Measurements from ENCODE around the gene PIK3R6.

PIK3R6 gene

GRCh38 chr17:8867361-8867981 lies at the start of gene PIK3R6:
Gene PIK3R6 (minus strand): TSS chr17:8867674. CDS start chr17:8849794, 17,880 bp downstream.
- no peak for DNase-seq (ENCODE audit: extremely low read depth in 1 of 2, low read depth in 1 of 2)

- no peak for DNase-seq (ENCODE audit: extremely low read depth in 1 of 2, low read depth in 1 of 2)
These were observed 49.0 kb upstream of the PIK3R6 start for GRCh38 chr17:8916466-8916865.

- DNase-seq (ENCODE audit: extremely low read depth in 1 of 2, low read depth in 1 of 2), result no peak
These were observed 47.1 kb upstream of the PIK3R6 start for GRCh38 chr17:8914554-8914953.

GRCh38 chr17:8913879-8914278 lies 46.4 kb upstream of the PIK3R6 start:
- DNase-seq (ENCODE audit: extremely low read depth in 1 of 2, low read depth in 1 of 2), result no peak

GRCh38 chr17:8913091-8913490 lies 45.6 kb upstream of the PIK3R6 start:
- DNase-seq (ENCODE audit: extremely low read depth in 1 of 2, low read depth in 1 of 2), result no peak

GRCh38 chr17:8912084-8912981 lies 44.9 kb upstream of the PIK3R6 start:
- DNase-seq (ENCODE audit: extremely low read depth in 1 of 2, low read depth in 1 of 2), result no peak

- DNase-seq (ENCODE audit: extremely low read depth in 1 of 2, low read depth in 1 of 2), result no peak
These were observed 43.6 kb upstream of the PIK3R6 start for GRCh38 chr17:8910969-8911604.

GRCh38 chr17:8909586-8910270 lies 42.3 kb upstream of the PIK3R6 start:
- DNase-seq (ENCODE audit: extremely low read depth in 1 of 2, low read depth in 1 of 2), result no peak

GRCh38 chr17:8905331-8905730 lies 37.9 kb upstream of the PIK3R6 start:
- DNase-seq (ENCODE audit: extremely low read depth in 1 of 2, low read depth in 1 of 2), result no peak

- no peak for DNase-seq (ENCODE audit: extremely low read depth in 1 of 2, low read depth in 1 of 2)
These were observed 37.2 kb upstream of the PIK3R6 start for GRCh38 chr17:8904686-8905085.

GRCh38 chr17:8904201-8904600 lies 36.7 kb upstream of the PIK3R6 start:
- DNase-seq (ENCODE audit: extremely low read depth in 1 of 2, low read depth in 1 of 2), result no peak

GRCh38 chr17:8900626-8901585 lies 33.4 kb upstream of the PIK3R6 start:
- DNase-seq (ENCODE audit: extremely low read depth in 1 of 2, low read depth in 1 of 2), result no peak

- no peak for DNase-seq (ENCODE audit: extremely low read depth in 1 of 2, low read depth in 1 of 2)
These were observed 32.7 kb upstream of the PIK3R6 start for GRCh38 chr17:8900207-8900606.

GRCh38 chr17:8898636-8899035 lies 31.2 kb upstream of the PIK3R6 start:
- no peak for DNase-seq (ENCODE audit: extremely low read depth in 1 of 2, low read depth in 1 of 2)

- DNase-seq (ENCODE audit: extremely low read depth in 1 of 2, low read depth in 1 of 2), result no peak
These were observed 30.7 kb upstream of the PIK3R6 start for GRCh38 chr17:8898126-8898525.

- no peak for DNase-seq (ENCODE audit: extremely low read depth in 1 of 2, low read depth in 1 of 2)
These were observed 29.5 kb upstream of the PIK3R6 start for GRCh38 chr17:8896641-8897635.

- no peak for DNase-seq (ENCODE audit: extremely low read depth in 1 of 2, low read depth in 1 of 2)
These were observed 28.6 kb upstream of the PIK3R6 start for GRCh38 chr17:8896087-8896486.

- no peak for DNase-seq (ENCODE audit: extremely low read depth in 1 of 2, low read depth in 1 of 2)
These were observed 27.5 kb upstream of the PIK3R6 start for GRCh38 chr17:8894673-8895578.

Data from activated CD8-positive, alpha-beta memory T cell treated with anti-CD3 and anti-CD28 coated beads for 1 hour (primary cell).